SK-N-SH treated with all-trans-retinoic acid at 6 μM for 48 hours (cell line): ENCODE results near the gene SMG1.

ENCODE experiments used
- ARNTL ChIP-seq: fragments of 450-650 bp; formaldehyde crosslinking; IDR thresholded peaks from 2 replicates; pipeline ENCODE4 v1.5.0; 2020; ENCODE audit warnings: low read depth, mild to moderate bottlenecking, moderate library complexity, borderline replicate concordance
- CREB5 ChIP-seq: fragments of 250-450 bp; sonication (Bioruptor Pico); IDR thresholded peaks from 2 replicates; pipeline ENCODE4 v1.5.1; 2020; ENCODE audit warnings: low read depth, mild to moderate bottlenecking, moderate library complexity
- ISL1 ChIP-seq: fragments of 250-450 bp; sonication (Bioruptor Pico); IDR thresholded peaks from 2 replicates; pipeline ENCODE4 v2.1.2; 2022; ENCODE audit warnings: mild to moderate bottlenecking, moderate library complexity
- OSR1 ChIP-seq: fragments of 250-450 bp; sonication (Bioruptor Pico); IDR thresholded peaks from 2 replicates; pipeline ENCODE4 v1.8.0; 2022; ENCODE audit warnings: moderate library complexity, mild to moderate bottlenecking, inconsistent platforms
- PPARA ChIP-seq: fragments of 250-450 bp; sonication (Bioruptor Pico); IDR thresholded peaks from 2 replicates; pipeline ENCODE4 v1.5.0; 2020; ENCODE audit warnings: mild to moderate bottlenecking, borderline replicate concordance
- RARB ChIP-seq: fragments of 250-450 bp; sonication (Bioruptor Pico); IDR thresholded peaks from 2 replicates; pipeline ENCODE4 v1.8.0; 2021; ENCODE audit warnings: mild to moderate bottlenecking, moderate library complexity
- SNAI2 ChIP-seq: fragments of 250-450 bp; sonication (Bioruptor Pico); IDR thresholded peaks from 2 replicates; pipeline ENCODE4 v1.5.0; 2020; ENCODE audit warnings: mild to moderate bottlenecking, moderate library complexity
- TSHZ2 ChIP-seq: fragments of 250-450 bp; sonication (Bioruptor Pico); IDR thresholded peaks from 2 replicates; pipeline ENCODE4 v1.5.0; 2020; ENCODE audit warnings: mild to moderate bottlenecking, moderate library complexity
- ZC3H10 ChIP-seq: fragments of 250-450 bp; sonication (Bioruptor Pico); IDR thresholded peaks from 2 replicates; pipeline ENCODE4 v1.5.1; 2021; ENCODE audit warnings: mild to moderate bottlenecking, moderate library complexity
- ZFP3 ChIP-seq: fragments of 250-450 bp; sonication (Bioruptor Pico); IDR thresholded peaks from 2 replicates; pipeline ENCODE4 v1.5.0; 2020; ENCODE audit warnings: mild to moderate bottlenecking, moderate library complexity
- ZFP30 ChIP-seq: fragments of 450-650 bp; formaldehyde crosslinking; IDR thresholded peaks from 2 replicates; pipeline ENCODE4 v1.5.0; 2022; ENCODE audit warnings: mild to moderate bottlenecking, moderate library complexity
- ZNF70 ChIP-seq: fragments of 450-650 bp; formaldehyde crosslinking; IDR thresholded peaks from 2 replicates; pipeline ENCODE4 v1.5.0; 2020; ENCODE audit warnings: mild to moderate bottlenecking, moderate library complexity
- TF ChIP-seq, protein P1 (sequence below): fragments of 250-450 bp; sonication (Bioruptor Pico); IDR thresholded peaks from 2 replicates; pipeline ENCODE4 v1.8.0; 2020; ENCODE audit warnings: mild to moderate bottlenecking, moderate library complexity, borderline replicate concordance
- TF ChIP-seq, protein P2 (sequence below): fragments of 250-450 bp; sonication (Bioruptor Pico); IDR thresholded peaks from 2 replicates; pipeline ENCODE4 v1.5.1; 2021; ENCODE audit warnings: mild to moderate bottlenecking, moderate library complexity

- TF ChIP-seq, protein P1, sequence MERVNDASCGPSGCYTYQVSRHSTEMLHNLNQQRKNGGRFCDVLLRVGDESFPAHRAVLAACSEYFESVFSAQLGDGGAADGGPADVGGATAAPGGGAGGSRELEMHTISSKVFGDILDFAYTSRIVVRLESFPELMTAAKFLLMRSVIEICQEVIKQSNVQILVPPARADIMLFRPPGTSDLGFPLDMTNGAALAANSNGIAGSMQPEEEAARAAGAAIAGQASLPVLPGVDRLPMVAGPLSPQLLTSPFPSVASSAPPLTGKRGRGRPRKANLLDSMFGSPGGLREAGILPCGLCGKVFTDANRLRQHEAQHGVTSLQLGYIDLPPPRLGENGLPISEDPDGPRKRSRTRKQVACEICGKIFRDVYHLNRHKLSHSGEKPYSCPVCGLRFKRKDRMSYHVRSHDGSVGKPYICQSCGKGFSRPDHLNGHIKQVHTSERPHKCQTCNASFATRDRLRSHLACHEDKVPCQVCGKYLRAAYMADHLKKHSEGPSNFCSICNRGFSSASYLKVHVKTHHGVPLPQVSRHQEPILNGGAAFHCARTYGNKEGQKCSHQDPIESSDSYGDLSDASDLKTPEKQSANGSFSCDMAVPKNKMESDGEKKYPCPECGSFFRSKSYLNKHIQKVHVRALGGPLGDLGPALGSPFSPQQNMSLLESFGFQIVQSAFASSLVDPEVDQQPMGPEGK, result no peak
- no peak for TF ChIP-seq ZNF70 (CRISPR knock-in tag)
- no peak for TF ChIP-seq ARNTL (CRISPR knock-in tag)
- TF ChIP-seq RARB (CRISPR knock-in tag), result no peak
- TF ChIP-seq PPARA (CRISPR knock-in tag), result no peak
- no peak for TF ChIP-seq ISL1 (CRISPR knock-in tag)
- TF ChIP-seq OSR1 (CRISPR knock-in tag), result no peak
- TF ChIP-seq CREB5 (CRISPR knock-in tag), result no peak
- TF ChIP-seq TSHZ2 (CRISPR knock-in tag), result no peak
- TF ChIP-seq, protein P2, sequence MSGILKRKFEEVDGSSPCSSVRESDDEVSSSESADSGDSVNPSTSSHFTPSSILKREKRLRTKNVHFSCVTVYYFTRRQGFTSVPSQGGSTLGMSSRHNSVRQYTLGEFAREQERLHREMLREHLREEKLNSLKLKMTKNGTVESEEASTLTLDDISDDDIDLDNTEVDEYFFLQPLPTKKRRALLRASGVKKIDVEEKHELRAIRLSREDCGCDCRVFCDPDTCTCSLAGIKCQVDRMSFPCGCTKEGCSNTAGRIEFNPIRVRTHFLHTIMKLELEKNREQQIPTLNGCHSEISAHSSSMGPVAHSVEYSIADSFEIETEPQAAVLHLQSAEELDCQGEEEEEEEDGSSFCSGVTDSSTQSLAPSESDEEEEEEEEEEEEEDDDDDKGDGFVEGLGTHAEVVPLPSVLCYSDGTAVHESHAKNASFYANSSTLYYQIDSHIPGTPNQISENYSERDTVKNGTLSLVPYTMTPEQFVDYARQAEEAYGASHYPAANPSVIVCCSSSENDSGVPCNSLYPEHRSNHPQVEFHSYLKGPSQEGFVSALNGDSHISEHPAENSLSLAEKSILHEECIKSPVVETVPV (CRISPR knock-in tag), result no peak
- no peak for TF ChIP-seq SNAI2 (CRISPR knock-in tag)
- no peak for TF ChIP-seq ZC3H10 (CRISPR knock-in tag)
- TF ChIP-seq ZFP3 (CRISPR knock-in tag), result no peak
- no peak for TF ChIP-seq ZFP30 (CRISPR knock-in tag)
These were observed 125.4 kb downstream of the SMG1 start for GRCh38 chr16:18800775-18801144.
